Dedifferentiated amniotic fluid mesenchymal stem cell (primary cell): ENCODE results near the gene FUNDC2.

ENCODE experiments used
- DNase-seq: peaks from one replicate; pipeline ENCODE4 v3.0.0-alpha.2; 2016; ENCODE audit errors: extremely low spot score

The FUNDC2 gene

DNA sequence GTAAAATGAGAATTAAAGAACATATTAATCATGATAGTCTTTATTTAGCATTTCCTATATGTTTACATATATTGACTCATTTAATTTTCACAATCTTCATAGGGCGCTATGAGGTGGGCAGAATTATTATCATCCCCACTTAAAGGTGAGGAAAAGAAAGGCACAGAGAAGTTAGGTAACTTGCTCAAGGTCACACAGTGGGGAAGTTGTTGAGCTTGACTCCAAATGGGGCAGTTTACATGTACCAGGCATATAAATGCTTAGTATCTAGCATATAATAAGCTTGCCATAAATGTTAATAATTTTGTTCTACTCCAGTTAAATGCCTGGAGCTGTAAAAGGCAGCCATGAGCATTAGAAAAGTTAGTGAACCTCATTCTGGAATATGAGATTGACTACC is 42.8 kb downstream of the FUNDC2 start:
- DNase-seq: no peak

DNA sequence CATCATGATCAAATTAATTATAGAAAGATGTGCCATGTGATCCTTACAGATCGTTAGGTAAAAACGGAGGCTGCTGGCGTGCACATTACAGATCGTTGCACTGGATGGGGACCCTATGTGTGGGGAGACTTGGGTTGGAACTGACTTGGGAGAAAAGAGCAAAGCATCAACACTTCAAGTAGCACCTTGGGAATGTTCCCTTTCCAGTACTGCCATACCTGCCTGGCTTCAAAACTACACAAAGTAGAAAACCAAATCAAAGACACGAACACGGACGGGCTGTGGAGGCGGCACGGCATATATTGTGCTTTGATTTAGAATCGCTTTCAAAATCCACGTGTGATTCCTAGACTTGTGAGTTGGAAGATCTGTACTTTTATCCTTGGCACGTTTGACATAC is 43.4 kb downstream of the FUNDC2 start:
- no peak for DNase-seq

DNA sequence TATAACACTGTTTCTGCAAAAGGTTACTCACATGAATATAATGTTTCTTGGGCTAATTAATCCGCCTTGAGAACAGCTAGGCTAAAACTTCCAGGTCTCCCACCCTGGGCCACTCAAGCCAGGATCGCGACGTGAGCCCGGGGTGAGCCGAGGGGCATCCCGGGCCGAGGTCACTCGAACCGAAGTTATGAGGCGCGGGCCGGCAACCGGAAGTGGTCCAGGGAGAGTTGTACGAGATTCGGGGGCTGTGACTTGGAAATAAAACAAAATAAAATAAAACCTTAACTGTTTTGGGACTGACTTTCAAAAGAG is 44.0 kb downstream of the FUNDC2 start:
- DNase-seq: no peak

DNA sequence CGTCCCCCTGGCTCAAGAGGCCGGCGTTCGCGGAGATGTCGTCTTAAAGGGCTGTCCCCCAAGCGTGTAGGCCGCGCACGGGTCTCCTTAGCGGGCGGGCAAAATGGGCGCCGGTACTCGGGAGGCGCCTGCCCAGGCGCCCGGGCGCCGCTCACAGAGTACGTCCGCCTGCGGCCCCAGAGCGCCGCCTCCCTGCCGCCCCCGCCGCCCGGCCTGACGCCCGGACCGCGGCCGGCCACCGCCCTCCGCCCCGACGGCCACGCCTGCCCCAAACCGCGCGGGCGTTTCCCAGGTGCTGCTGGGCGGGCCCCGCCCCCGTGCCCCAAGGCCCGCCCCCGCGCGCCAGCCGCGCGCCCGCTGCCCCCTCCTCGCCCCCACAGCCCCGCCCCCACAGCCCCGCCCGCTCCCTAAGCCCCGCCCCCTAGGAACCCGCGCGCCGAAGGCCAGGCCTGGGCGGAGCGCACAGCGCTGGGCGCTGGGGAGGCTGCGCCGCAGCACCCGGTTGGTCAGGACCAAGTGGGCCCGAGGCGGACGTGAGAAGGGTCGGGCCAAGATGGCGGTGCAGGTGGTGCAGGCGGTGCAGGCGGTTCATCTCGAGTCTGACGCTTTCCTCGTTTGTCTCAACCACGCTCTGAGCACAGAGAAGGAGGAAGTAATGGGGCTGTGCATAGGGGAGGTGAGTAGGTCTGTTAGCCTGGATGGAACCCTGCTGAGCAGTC is 44.5 kb downstream of the FUNDC2 start, which contains the start of the genes BRCC3, CMC4 and MTCP1:
Gene BRCC3 (plus strand): TSS at position 534 of the 719 bp plus-strand sequence. CDS start 20 bp downstream, at position 554.
Gene CMC4 (minus strand): TSS at position 162 of the 719 bp plus-strand sequence. CDS start 7,113 bp downstream, outside the sequence.
Gene MTCP1 (minus strand): TSS at position 162 of the 719 bp plus-strand sequence. CDS start 5,126 bp downstream, outside the sequence.
- DNase-seq: peak; percentile 62

DNA sequence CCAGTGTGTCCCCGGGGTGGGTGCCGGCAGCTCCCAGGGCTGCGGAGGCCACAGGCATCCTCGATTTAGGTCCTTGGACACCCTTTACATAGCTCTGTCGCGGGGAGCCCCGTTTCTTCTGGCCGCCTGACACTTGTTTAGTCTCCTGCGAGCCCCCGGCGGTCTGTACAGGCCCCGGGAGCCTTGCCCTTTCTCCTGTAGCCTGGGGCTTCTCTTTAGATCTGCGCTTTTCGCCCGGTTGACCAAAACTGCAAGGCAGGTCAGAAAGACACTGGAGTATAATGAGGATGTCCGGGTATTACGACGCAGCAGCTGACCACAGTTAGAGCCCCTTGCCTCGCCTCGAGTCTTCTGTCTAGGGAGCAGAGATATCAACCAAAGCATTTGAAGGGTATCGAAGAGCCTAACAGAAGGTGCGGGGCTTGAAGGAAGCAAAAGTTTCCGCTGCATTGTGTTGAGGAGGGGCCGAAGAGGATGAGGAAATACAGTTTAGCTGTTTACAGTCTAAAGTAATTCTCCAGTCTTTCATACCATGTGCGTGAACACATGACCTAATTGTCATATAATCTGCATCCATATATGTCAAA is 45.1 kb downstream of the FUNDC2 start:
- DNase-seq: no peak

DNA sequence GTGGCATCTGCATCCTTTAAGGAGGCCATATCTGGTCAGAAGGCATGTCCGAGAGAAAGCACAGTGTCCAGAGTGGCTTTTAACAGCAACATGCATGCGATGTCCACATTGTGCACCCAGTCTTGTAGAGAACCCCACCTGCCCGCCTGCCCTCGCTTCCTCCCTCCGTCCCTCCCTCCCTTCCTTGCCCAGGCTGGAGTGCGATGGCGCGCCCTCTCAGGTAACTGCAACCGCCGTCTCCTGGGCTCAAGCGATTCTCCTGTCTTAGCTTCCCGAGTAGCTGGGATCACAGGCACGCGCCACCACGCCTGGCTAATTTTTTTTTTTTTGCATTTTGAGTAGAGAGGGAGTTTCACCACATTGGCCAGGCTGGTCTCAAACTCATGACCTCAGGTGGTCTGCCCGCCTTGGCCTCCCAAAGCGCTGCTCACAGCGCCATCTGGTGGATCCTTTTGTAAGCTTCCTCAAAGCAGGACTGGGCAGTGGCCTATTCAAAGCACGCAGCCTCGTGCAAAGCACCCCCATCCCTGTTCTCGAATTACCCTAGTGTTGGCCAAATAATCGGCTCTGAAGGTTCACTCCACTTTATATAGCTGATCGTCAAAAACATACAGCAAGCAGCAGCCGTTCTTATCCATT is 59.7 kb downstream of the FUNDC2 start:
- DNase-seq: no peak

DNA sequence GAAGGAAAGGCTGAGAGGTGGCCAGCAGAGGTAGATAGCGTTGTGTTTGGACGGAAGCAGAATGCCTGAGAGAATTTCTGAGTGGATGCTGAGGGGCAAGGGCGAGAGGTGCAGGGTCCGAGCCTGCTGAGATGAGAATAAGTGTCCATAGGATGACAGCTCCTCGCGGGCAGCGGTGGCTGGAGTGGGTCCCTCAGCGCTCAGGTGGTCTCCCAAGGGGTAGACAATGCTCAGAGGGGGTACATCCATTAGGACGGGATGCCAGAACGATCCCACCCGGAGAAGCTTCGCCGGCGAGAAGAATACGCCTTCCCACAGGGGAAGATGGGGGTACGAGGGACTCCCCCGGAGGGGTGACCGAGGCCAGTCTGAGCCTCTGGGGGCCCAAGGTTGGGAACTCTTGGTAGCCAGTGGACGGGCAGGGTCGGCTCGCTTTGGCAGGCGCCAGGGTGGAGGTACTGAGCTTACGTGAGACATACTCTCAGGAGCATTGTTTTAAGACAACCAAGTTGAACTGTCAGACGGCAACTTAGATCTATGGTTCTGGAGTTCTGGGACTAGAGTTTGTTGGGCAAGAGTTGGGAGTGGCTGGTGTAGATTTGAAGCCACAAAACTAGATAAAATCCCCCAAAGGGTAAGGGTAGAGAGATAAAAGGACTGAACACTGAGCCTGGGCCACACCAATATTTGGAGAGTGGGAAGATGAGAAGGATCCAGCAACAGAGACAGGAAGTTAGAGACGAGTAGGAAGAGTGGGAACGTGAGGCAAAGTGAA is 60.5 kb downstream of the FUNDC2 start:
- no peak for DNase-seq

DNA sequence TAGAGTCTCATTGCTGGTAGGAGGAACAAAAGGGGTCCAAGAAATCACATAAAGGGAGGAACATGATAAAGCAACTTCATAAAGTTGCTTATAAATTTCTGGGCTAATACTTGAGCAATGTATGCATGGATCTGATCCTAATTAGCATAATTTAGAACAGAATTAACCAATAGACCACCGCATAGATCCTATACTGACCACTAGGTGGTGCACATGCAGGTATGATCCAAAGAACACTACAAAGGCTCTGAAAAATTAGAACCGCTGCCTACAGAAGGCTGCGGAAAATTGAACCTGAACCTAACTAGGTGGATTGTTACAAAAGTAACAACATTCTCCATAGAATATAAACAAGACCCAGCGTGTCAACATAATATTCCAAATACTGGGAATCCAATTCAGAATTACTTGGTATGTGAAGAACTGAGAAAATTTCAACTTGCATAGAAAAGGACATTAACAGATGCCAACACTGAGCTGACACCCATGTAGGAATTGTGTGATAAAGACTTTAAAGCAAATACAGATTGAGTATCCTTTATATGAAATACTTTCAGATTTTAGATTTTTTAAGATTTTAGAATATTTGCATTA is 67.9 kb downstream of the FUNDC2 start:
- DNase-seq: no peak

DNA sequence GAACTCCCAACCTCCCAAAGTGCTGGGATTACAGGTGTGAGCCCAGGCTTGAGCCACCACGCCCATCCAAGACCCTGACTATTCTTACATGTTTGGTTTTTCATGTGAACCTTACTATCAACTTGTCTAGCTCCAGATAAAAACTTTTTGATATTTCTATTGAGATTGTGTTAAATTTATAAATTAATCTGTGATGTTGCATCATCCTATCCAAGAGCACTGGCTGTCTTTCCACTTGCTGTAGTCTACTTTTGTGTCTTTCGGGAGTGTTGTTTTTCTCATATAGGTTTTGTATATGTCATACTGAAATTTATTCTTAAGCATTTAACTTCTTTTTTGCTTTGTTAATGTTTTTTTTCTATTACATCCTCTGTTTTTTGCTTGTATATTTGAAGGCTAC is 79.3 kb downstream of the FUNDC2 start:
- DNase-seq: no peak

DNA sequence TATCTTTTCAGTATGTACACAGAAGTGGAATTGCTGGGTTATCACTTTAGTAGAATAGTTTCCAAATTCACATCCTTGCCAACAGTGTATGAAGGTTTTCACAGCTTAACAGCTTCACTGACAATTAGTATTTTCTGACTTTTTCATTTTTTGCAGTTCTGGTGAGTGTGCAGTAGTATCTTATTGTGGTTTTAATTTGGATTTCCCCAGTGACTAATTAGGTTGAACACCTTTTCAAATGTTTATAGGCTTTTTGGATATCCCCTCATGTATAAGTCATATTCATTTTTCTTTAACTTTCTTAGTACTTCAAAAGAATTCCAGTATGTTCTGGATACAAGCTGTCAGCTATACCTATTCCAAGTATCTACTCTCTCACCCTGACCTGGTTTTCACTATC is 81.8 kb downstream of the FUNDC2 start:
- DNase-seq: no peak
